BJ (cell line): Measurements from ENCODE around the gene PTPRG. TPM values are rescaled to one million over a fixed set of nuclear protein-coding genes. Genes with fewer than 3 reads are reported as not detected.

Source experiments
- CTCF ChIA-PET: fragments of 350-600 bp; formaldehyde crosslinking; extraction: SDS; loops from one replicate; lab custom pipeline; 2021; ENCODE audit warnings: antibody characterized with exemption, inconsistent platforms; lab: Yijun Ruan, JAX
- POLR2A ChIA-PET: fragments of 300-600 bp; sonication (Branson Sonifier 250); formaldehyde crosslinking; extraction: SDS; loops from one replicate; lab custom pipeline; 2021; ENCODE audit warnings: antibody characterized with exemption; lab: Charles Lee
- DNase-seq: peaks from one replicate; pipeline ENCODE4 v3.0.0-alpha.2; 2011; ENCODE audit warnings: low read depth
- H3K27me3 ChIP-seq: 2 replicates; pipeline ENCODE4 v1.6.0; 2011; ENCODE audit warnings: low read length; ENCODE audit not compliant: control insufficient read depth, insufficient read depth
- H3K36me3 ChIP-seq: 2 replicates; pipeline ENCODE4 v1.5.1; 2011; ENCODE audit warnings: low read length; ENCODE audit not compliant: control insufficient read depth, insufficient read depth
- H3K4me3 ChIP-seq: 2 replicates; pipeline ENCODE4 v1.5.1; 2011; ENCODE audit warnings: low read depth, mild to moderate bottlenecking, control low read depth, low read length
- polyA plus RNA-seq: library from polyadenylated mRNA; depleted of rRNA; stranded (reverse); fragments of >200 nt; gene quantifications from 2 replicates; pipeline ENCODE4 v1.2.3, GENCODE V29; 2011
- TF ChIP-seq, protein P1 (sequence below): IDR thresholded peaks from 2 replicates; pipeline ENCODE4 v1.5.1; 2011; ENCODE audit warnings: low read depth, mild to moderate bottlenecking, control low read depth, inconsistent platforms, low read length, moderate library complexity; ENCODE audit not compliant: insufficient read depth

Gene PTPRG
- polyA plus RNA-seq, 1 experiment: 20.8 TPM

DNA sequence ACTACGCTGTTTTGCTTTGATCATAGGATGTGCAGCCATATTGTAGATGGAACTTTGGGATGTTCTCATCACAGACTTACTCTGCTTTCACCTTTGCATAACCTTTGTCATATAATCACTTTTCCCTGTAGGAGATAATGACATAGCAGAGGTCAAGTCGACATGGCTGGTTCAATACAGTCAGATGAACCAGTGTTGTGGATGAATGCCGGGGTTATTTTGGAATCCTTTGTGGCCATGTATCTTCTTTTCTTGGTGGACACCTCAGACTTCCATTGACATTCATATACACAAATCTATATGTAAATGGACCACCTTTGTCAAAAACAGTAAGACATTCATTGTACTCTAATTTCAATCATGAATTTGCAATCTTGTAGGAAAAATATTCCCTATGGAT, 180.2 kb downstream of the PTPRG start:
- Histone ChIP-seq H3K36me3 (no peaks in the 10 kb centered on the region), H3K27me3 (no peaks in the 10 kb centered on the region), H3K4me3 (no peak overlapping the region)
- no peak for DNase-seq
- CTCF ChIA-PET: interaction anchor here (0.6 kb wide), 1 partner anchor 8 kb away, joined by 3 read pairs; no protein-coding TSS in a partner anchor
- POLR2A ChIA-PET: no interaction called here
- TF ChIP-seq, protein P1, sequence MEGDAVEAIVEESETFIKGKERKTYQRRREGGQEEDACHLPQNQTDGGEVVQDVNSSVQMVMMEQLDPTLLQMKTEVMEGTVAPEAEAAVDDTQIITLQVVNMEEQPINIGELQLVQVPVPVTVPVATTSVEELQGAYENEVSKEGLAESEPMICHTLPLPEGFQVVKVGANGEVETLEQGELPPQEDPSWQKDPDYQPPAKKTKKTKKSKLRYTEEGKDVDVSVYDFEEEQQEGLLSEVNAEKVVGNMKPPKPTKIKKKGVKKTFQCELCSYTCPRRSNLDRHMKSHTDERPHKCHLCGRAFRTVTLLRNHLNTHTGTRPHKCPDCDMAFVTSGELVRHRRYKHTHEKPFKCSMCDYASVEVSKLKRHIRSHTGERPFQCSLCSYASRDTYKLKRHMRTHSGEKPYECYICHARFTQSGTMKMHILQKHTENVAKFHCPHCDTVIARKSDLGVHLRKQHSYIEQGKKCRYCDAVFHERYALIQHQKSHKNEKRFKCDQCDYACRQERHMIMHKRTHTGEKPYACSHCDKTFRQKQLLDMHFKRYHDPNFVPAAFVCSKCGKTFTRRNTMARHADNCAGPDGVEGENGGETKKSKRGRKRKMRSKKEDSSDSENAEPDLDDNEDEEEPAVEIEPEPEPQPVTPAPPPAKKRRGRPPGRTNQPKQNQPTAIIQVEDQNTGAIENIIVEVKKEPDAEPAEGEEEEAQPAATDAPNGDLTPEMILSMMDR: no peak

DNA sequence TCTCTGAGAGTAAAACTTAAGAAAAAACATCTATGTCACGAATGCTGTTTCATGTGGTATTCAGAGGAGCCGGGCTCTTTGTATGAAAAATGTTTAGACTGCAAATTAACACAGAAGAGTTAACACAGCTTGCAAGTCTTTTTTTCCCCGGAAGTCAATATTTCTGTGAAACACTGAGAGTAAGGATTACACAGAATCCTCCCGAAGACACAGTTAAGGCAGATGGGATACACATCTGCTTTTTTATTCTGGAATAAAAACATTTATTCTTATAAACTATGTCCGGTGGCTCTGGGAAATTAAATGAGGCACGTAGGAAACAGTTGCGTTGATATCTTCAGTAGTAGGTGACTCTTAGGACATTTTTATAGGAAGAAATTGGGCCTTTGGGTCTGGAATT, 180.6 kb downstream of the PTPRG start:
- H3K36me3 ChIP-seq: no peaks in the 10 kb centered on the region
- TF ChIP-seq, protein P1: no peak
- no peaks in the 10 kb centered on the region for H3K27me3 ChIP-seq
- no peak for DNase-seq
- POLR2A ChIA-PET: no interaction called here
- CTCF ChIA-PET: no interaction called here
- H3K4me3 ChIP-seq: no peak overlapping the region

DNA sequence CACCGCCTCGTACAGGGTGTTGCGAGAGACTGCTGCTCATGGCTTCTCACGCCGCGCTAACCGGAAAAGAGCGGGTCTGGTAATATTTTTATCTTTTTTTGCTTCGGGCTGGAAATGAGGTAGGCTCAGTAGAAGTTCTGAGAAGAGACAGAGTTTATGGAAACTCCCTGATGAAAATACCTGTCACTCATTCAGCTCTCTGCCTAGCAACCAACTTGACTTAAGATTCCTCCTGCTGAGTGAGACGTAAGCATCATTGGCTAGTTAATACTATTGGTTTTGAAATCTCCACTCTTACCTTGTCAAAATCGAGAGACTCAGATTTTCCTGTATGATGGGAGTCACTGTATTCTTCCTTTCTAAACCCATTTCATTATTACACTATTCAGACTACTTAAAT, 181.7 kb downstream of the PTPRG start:
- CTCF ChIA-PET: no interaction called here
- TF ChIP-seq, protein P1: no peak
- no peaks in the 10 kb centered on the region for H3K27me3 ChIP-seq
- no peak overlapping the region for H3K4me3 ChIP-seq
- no peak for DNase-seq
- POLR2A ChIA-PET: no interaction called here
- no peaks in the 10 kb centered on the region for H3K36me3 ChIP-seq

DNA sequence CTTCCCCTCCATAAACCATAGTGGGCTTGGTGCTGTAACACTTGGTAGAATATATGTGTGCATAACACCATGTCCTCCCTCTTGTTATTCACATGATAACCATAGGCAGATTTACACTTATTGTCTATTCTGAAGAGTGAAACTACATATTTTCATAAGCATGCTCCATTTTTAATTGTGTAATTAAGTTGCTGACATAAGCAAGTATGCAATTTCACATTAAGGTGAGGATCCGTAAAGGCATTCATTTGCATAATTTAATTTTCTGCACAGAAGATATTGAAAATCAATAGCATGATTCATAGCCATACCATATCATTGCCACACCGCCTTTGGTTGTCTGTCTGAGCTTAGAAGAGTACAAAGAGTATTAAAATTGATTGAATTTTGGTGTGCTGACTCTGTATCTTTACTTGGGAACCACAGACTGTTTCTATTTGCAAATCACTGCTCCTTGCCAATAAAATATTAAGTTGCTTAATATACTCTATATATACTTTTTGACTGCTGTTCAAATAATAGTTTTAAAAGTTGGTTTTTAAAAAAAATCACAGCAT, 182.4 kb downstream of the PTPRG start:
- CTCF ChIA-PET: no interaction called here
- Histone ChIP-seq H3K4me3 (no peak overlapping the region), H3K27me3 (no peaks in the 10 kb centered on the region), H3K36me3 (no peaks in the 10 kb centered on the region)
- POLR2A ChIA-PET: no interaction called here
- TF ChIP-seq, protein P1: no peak
- no peak for DNase-seq

DNA sequence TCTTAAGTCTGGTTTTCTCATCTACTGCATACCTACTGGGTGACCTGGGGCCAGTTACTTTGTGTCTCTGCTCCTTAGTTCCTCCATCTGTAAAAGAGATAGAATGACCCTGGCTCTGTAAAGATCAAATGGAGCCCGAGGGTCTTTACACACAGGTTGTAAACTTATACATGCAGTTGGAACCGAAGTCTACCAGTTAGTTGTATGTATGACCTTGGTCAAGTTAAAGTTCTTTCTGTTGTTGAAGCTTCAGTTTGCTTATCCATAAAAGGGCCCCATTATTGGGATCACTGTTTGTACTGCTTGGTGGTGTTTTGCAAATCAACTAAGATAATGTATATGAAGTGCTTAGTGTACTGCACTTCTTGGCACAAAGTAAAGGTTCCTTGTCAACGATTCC, 186.9 kb downstream of the PTPRG start:
- no peak for DNase-seq
- POLR2A ChIA-PET: no interaction called here
- TF ChIP-seq, protein P1: no peak
- Histone ChIP-seq H3K36me3 (no peaks in the 10 kb centered on the region), H3K4me3 (no peak overlapping the region), H3K27me3 (no peaks in the 10 kb centered on the region)
- CTCF ChIA-PET: no interaction called here
